Measurements from ENCODE around the gene CCDC102B. TPM values are rescaled to one million over a fixed set of nuclear protein-coding genes. Genes with fewer than 3 reads are reported as not detected.

The CCDC102B gene
- total RNA-seq, 1 experiment from 2014 or later, result 3.1 TPM

DNA sequence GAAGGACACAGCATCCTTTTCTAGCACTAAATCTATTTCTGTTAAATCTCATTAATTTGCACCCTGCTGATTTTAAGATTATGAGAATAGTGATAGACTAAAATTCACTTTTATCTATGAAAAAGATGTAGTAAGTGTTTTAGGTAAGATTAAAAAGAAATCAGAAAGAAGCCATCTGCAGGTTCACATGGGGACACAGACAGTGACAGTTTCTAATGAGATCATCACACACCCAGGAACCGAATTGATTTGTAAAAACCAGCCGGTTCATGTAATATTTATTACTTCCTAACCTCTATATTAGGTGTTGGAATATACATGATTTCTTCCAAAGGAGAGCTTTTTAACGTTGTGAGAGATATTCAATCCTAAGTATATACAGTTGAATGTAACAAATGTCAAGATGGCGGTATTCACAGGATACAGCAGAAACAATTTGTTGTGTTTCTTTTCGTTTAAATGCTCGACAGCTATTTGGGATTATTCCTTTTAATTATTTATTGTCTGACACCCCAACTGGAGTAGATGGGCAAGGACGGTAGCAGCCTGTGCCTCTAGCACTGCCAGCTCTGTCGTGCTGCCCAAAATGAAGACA, 223.4 kb downstream of the CCDC102B start (continued):
- TF ChIP-seq, protein P1, sequence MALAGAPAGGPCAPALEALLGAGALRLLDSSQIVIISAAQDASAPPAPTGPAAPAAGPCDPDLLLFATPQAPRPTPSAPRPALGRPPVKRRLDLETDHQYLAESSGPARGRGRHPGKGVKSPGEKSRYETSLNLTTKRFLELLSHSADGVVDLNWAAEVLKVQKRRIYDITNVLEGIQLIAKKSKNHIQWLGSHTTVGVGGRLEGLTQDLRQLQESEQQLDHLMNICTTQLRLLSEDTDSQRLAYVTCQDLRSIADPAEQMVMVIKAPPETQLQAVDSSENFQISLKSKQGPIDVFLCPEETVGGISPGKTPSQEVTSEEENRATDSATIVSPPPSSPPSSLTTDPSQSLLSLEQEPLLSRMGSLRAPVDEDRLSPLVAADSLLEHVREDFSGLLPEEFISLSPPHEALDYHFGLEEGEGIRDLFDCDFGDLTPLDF (CRISPR knock-in tag; IDR thresholded peaks at IDR 0.05), result no peak
- TF ChIP-seq, protein P2, sequence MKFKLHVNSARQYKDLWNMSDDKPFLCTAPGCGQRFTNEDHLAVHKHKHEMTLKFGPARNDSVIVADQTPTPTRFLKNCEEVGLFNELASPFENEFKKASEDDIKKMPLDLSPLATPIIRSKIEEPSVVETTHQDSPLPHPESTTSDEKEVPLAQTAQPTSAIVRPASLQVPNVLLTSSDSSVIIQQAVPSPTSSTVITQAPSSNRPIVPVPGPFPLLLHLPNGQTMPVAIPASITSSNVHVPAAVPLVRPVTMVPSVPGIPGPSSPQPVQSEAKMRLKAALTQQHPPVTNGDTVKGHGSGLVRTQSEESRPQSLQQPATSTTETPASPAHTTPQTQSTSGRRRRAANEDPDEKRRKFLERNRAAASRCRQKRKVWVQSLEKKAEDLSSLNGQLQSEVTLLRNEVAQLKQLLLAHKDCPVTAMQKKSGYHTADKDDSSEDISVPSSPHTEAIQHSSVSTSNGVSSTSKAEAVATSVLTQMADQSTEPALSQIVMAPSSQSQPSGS (CRISPR knock-in tag; IDR thresholded peaks at IDR 0.05; ENCODE audit: borderline replicate concordance, low read depth), result no peak

DNA sequence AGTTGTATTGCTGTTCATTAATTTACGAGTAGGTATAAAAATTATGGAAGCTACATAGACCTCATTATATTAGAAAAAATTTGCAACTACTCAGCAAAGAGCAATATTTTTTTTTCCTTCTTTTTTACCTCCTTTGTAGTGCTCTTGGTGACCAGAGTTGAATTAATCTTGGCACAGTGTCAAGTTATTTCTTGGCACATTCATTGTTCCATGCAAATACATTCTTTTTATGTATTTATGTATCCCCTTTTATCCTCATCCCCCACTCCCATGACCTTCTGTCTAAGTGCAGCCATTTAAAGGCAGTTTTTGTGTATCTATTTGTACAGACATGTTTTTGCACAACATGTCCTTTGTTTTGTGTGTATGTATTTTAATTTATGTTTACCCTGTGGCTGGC, 224.5 kb downstream of the CCDC102B start:
- Mint-ChIP-seq H3K4me1 (no peaks in the 10 kb centered on the region), H3K27ac (peak overlapping the region; percentile 5; the same call in 1 of the 2 replicates)
- CTCF ChIA-PET, result no interaction called here

More for the DNA sequence above, 224.5 kb downstream of the CCDC102B start:
- ATAC-seq (no peak), DNase-seq (ENCODE audit: low spot score) (no peak)
- no peak overlapping the region for H3K4me3 Mint-ChIP-seq
- no peak for TF ChIP-seq CREM (CRISPR knock-in tag; IDR thresholded peaks at IDR 0.05)
- no peak for TF ChIP-seq NFYB (CRISPR knock-in tag; conservative IDR thresholded peaks at IDR 0.05; ENCODE audit: low read depth)
- TF ChIP-seq, protein P3, sequence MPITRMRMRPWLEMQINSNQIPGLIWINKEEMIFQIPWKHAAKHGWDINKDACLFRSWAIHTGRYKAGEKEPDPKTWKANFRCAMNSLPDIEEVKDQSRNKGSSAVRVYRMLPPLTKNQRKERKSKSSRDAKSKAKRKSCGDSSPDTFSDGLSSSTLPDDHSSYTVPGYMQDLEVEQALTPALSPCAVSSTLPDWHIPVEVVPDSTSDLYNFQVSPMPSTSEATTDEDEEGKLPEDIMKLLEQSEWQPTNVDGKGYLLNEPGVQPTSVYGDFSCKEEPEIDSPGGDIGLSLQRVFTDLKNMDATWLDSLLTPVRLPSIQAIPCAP (CRISPR knock-in tag; IDR thresholded peaks at IDR 0.05), result no peak
- TF ChIP-seq SOX15 (CRISPR knock-in tag; IDR thresholded peaks at IDR 0.05), result no peak
- TF ChIP-seq, protein P4, sequence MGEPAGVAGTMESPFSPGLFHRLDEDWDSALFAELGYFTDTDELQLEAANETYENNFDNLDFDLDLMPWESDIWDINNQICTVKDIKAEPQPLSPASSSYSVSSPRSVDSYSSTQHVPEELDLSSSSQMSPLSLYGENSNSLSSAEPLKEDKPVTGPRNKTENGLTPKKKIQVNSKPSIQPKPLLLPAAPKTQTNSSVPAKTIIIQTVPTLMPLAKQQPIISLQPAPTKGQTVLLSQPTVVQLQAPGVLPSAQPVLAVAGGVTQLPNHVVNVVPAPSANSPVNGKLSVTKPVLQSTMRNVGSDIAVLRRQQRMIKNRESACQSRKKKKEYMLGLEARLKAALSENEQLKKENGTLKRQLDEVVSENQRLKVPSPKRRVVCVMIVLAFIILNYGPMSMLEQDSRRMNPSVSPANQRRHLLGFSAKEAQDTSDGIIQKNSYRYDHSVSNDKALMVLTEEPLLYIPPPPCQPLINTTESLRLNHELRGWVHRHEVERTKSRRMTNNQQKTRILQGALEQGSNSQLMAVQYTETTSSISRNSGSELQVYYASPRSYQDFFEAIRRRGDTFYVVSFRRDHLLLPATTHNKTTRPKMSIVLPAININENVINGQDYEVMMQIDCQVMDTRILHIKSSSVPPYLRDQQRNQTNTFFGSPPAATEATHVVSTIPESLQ (CRISPR knock-in tag; IDR thresholded peaks at IDR 0.05), result no peak
- no peak for TF ChIP-seq ZNF396 (CRISPR knock-in tag; IDR thresholded peaks at IDR 0.05; ENCODE audit: borderline replicate concordance)
- no peak for TF ChIP-seq ZNF121 (CRISPR knock-in tag; IDR thresholded peaks at IDR 0.05)
- TF ChIP-seq, protein P5, sequence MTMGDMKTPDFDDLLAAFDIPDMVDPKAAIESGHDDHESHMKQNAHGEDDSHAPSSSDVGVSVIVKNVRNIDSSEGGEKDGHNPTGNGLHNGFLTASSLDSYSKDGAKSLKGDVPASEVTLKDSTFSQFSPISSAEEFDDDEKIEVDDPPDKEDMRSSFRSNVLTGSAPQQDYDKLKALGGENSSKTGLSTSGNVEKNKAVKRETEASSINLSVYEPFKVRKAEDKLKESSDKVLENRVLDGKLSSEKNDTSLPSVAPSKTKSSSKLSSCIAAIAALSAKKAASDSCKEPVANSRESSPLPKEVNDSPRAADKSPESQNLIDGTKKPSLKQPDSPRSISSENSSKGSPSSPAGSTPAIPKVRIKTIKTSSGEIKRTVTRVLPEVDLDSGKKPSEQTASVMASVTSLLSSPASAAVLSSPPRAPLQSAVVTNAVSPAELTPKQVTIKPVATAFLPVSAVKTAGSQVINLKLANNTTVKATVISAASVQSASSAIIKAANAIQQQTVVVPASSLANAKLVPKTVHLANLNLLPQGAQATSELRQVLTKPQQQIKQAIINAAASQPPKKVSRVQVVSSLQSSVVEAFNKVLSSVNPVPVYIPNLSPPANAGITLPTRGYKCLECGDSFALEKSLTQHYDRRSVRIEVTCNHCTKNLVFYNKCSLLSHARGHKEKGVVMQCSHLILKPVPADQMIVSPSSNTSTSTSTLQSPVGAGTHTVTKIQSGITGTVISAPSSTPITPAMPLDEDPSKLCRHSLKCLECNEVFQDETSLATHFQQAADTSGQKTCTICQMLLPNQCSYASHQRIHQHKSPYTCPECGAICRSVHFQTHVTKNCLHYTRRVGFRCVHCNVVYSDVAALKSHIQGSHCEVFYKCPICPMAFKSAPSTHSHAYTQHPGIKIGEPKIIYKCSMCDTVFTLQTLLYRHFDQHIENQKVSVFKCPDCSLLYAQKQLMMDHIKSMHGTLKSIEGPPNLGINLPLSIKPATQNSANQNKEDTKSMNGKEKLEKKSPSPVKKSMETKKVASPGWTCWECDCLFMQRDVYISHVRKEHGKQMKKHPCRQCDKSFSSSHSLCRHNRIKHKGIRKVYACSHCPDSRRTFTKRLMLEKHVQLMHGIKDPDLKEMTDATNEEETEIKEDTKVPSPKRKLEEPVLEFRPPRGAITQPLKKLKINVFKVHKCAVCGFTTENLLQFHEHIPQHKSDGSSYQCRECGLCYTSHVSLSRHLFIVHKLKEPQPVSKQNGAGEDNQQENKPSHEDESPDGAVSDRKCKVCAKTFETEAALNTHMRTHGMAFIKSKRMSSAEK (CRISPR knock-in tag; IDR thresholded peaks at IDR 0.05; ENCODE audit: borderline replicate concordance), result no peak
- no peak for TF ChIP-seq GTF2I (CRISPR knock-in tag; conservative IDR thresholded peaks at IDR 0.05)
- TF ChIP-seq JUN (CRISPR knock-in tag; IDR thresholded peaks at IDR 0.05), result no peak
- TF ChIP-seq, protein P6, sequence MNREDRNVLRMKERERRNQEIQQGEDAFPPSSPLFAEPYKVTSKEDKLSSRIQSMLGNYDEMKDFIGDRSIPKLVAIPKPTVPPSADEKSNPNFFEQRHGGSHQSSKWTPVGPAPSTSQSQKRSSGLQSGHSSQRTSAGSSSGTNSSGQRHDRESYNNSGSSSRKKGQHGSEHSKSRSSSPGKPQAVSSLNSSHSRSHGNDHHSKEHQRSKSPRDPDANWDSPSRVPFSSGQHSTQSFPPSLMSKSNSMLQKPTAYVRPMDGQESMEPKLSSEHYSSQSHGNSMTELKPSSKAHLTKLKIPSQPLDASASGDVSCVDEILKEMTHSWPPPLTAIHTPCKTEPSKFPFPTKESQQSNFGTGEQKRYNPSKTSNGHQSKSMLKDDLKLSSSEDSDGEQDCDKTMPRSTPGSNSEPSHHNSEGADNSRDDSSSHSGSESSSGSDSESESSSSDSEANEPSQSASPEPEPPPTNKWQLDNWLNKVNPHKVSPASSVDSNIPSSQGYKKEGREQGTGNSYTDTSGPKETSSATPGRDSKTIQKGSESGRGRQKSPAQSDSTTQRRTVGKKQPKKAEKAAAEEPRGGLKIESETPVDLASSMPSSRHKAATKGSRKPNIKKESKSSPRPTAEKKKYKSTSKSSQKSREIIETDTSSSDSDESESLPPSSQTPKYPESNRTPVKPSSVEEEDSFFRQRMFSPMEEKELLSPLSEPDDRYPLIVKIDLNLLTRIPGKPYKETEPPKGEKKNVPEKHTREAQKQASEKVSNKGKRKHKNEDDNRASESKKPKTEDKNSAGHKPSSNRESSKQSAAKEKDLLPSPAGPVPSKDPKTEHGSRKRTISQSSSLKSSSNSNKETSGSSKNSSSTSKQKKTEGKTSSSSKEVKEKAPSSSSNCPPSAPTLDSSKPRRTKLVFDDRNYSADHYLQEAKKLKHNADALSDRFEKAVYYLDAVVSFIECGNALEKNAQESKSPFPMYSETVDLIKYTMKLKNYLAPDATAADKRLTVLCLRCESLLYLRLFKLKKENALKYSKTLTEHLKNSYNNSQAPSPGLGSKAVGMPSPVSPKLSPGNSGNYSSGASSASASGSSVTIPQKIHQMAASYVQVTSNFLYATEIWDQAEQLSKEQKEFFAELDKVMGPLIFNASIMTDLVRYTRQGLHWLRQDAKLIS (CRISPR knock-in tag; IDR thresholded peaks at IDR 0.05; ENCODE audit: borderline replicate concordance), result no peak
- TF ChIP-seq SMAD3 (CRISPR knock-in tag; IDR thresholded peaks at IDR 0.05; ENCODE audit: borderline replicate concordance), result no peak
- TF ChIP-seq, protein P7, sequence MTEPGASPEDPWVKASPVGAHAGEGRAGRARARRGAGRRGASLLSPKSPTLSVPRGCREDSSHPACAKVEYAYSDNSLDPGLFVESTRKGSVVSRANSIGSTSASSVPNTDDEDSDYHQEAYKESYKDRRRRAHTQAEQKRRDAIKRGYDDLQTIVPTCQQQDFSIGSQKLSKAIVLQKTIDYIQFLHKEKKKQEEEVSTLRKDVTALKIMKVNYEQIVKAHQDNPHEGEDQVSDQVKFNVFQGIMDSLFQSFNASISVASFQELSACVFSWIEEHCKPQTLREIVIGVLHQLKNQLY (CRISPR knock-in tag; IDR thresholded peaks at IDR 0.05), result no peak
- H3K9me3 Mint-ChIP-seq, result no peaks in the 10 kb centered on the region
- no peaks in the 10 kb centered on the region for H3K27me3 Mint-ChIP-seq (ENCODE audit: low read depth)
- POLR2A ChIA-PET, result no interaction called here
- H3K36me3 Mint-ChIP-seq, result no peaks in the 10 kb centered on the region

All from WTC11 (cell line).